IPS DF 19.7 (cell line): ENCODE measurements around the gene XRRA1.
"Not testable (repeated sequence)": the region's sequence is repeated elsewhere in the genome, so short reads cannot be mapped to it uniquely, and the experiment has no call there.

Experiments used
- DNase-seq: peaks from one replicate; pipeline ENCODE4 v3.0.0-alpha.2; 2013; ENCODE audit warnings: low read depth, low spot score

XRRA1 gene, protein sequence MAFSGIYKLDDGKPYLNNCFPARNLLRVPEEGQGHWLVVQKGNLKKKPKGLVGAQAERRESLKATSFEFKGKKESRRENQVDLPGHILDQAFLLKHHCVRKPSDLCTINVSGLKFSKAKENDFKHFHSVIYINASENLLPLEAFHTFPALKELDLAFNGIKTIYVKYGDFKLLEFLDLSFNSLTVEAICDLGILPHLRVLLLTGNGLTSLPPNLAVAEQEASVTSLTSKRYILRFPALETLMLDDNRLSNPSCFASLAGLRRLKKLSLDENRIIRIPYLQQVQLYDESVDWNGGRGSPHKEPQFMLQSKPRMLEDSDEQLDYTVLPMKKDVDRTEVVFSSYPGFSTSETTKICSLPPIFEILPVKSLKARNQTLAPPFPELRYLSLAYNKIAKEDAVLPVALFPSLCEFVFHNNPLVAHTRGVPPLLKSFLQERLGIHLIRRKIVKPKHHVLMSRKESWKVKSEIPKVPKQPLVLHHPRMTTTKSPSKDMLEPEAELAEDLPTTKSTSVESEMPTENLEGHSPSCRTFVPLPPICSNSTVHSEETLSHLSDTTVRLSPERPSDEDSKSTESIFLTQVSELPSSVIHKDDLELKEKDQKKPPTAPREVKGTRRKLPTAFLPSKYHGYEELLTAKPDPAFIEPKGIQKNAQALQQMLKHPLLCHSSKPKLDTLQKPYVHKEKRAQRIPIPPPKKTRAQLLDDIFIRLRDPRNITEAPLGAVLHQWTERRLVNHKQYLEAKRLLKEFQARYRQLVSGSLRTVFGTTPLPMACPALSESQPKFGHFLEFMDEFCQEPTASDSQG

GRCh38 chr11:74948898-74949752 lies at the start of gene XRRA1, which contains the start of gene SPCS2:
TSS of gene XRRA1 (minus strand) at chr11:74949091. CDS start at chr11:74940878, 8,213 bp downstream.
TSS of gene SPCS2 (plus strand) at chr11:74949266. CDS start at chr11:74949286, 20 bp downstream.
- peak; percentile 97 for DNase-seq

DNA sequence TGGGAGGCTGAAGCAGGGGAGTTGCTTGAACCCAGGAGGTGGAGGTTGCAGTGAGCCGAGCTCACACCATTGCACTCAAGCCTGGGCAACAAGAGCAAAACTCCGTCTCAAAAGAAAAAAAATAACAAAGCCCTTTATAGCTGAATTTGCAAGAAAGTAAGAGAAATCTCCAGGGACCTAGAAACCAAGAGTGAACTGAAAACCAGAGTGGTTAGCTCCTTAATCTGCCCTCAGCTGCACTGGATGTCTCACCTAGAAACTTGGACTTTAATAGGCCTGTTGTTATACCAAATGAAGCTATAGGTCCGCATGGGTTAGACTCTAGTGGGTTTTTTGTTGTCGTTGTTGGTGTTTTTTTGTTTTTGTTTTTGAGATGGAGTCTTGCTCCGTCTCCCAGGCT lies 44.0 kb upstream of the XRRA1 start:
- DNase-seq = no peak

DNA sequence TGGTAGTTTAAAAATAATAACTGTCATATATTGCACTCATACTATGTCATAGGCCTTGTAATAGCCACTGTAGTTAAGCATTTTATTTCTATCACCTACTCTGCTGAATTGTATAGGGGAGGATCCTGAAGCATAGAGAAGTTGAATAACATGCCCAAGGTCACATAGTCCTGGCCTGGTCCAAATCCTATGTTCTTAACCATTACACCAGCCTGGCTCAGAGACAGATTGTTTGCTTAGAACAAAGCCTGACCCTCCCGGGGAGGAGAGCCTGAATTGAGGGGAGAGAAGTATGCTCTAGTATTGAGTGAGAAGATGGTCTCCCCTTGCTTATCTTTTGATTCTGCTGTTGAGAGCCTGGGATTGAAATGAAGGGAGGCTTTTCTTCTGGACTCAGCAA lies 42.0 kb upstream of the XRRA1 start:
- no peak for DNase-seq

GRCh38 chr11:74990150-74990549 lies 41.3 kb upstream of the XRRA1 start:
- not testable (repeated sequence) for DNase-seq

GRCh38 chr11:74989260-74989638 lies 40.4 kb upstream of the XRRA1 start:
- no peak for DNase-seq

DNA sequence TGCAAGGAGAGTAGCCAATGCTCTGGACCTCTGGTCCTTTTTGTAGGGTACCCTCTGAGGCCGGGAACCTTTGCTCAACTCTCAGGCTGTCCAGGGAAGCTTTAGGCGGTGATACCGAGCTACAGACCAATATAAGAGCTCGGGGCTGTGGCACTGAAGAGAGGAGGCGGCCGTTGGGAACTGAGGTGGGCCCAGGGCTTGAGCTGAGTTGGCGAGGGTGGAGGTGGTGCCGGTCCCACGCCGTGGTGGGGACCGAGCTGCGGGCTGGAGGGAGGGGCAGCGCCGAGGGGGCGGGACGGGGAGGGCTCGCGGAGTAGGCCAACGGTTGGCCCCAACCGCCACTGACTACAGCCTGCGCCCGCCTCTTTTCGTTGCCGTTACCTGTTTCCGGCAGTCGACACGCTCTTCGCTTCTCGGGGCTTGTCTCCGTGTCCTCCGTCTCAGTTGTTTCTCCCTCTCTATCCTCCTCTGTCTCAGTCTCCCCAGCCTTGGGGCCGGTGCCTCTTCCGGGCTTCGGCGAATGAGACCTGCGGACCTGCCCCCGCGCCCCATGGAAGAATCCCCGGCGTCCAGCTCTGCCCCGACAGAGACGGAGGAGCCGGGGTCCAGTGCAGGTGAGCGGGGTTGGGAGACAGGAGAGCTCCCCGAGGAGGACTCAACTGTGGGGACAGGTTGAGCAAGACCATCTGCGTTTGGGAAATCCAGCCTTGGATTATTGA lies 39.8 kb upstream of the XRRA1 start, which contains the start of gene NEU3:
Gene NEU3, plus strand, starts transcription at position 393 of the 719 bp plus-strand sequence. Its CDS starts 128 bp downstream, at position 521.
- DNase-seq = peak; percentile 50

GRCh38 chr11:74984730-74985129 lies 35.8 kb upstream of the XRRA1 start:
- DNase-seq = no peak

DNA sequence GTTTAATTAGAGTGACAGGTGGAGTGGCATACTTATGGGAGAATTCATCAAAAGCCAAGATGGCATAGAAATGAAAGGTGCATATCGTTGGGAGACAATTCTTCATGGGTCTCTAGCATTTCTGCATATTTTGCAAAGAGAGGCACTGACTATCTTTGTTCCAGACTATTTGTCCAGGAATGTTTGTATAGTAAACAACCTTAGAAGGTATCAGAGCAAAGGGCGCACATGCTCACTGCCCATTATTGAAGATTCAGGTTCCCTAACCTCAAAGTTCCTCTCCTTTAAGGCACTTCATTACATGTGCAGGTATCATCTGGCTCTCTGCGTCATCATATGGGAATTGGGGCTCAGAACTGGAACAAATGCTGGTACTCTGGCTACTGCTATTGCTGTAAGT lies 35.2 kb upstream of the XRRA1 start:
- DNase-seq = no peak

DNA sequence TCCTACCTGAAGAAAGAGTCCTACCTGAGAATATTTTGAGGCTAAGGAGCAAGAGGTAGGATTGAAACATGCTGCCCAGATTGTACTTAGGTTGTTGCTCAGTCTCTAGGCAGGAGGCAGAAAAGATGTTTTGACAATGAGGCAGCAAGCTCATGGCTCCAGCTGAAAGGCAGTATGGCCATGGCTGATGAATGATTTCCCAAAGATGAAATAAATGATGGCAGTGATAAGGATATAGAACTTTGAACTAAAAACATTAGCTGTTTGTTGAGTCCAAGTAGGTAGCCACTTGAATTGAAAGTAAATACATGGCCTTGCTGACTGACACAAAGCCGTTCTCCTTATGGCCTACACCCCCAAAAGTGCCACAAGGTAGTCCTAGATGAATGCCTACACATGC lies 33.0 kb upstream of the XRRA1 start:
- no peak for DNase-seq

DNA sequence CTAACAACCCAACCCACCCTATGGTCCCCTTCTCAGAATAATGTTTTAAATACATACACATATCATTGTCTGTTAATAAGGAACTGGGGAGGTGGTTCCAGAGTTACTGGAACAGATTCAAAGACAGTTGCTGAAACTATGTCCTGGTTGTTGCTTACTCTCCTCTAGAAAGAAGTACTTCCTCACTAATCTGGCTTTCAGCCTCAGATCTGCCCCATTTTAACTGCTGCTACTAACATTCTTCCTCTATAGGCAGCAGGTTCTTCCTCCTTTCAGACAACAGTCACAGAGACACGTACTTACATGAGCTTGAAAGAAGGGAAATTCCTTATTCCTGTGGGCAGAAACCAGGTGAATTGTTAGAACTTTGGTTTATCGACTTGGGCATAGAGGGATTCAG lies 31.7 kb upstream of the XRRA1 start:
- DNase-seq = no peak

- DNase-seq = no peak
Measured at GRCh38 chr11:74978041-74978440, 29.1 kb upstream of the XRRA1 start.

GRCh38 chr11:74971424-74971823 lies 22.5 kb upstream of the XRRA1 start:
- no peak for DNase-seq

- DNase-seq = no peak
Measured at GRCh38 chr11:74970852-74971395, 22.0 kb upstream of the XRRA1 start.

DNA sequence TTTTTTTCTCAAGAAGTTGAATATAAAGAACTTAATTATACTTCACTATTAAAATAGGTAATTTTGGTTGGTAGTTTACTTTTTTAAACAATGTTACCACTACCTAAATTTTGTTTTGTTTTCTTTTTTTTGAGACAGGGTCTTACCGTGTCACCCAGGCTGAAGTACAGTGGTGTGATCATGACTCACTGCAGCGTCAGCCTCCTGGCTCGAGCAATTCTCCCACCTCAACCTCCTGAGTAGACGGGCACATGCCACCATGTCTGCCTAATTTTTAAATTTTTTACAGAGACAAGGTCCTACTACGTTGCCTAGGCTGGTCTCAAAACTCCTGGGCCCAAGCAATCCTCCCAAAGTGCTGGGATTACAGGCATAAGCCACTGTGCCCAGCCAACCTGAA lies 17.8 kb upstream of the XRRA1 start:
- no peak for DNase-seq

GRCh38 chr11:74960128-74960527 lies 11.2 kb upstream of the XRRA1 start:
- DNase-seq = not testable (repeated sequence)

DNA sequence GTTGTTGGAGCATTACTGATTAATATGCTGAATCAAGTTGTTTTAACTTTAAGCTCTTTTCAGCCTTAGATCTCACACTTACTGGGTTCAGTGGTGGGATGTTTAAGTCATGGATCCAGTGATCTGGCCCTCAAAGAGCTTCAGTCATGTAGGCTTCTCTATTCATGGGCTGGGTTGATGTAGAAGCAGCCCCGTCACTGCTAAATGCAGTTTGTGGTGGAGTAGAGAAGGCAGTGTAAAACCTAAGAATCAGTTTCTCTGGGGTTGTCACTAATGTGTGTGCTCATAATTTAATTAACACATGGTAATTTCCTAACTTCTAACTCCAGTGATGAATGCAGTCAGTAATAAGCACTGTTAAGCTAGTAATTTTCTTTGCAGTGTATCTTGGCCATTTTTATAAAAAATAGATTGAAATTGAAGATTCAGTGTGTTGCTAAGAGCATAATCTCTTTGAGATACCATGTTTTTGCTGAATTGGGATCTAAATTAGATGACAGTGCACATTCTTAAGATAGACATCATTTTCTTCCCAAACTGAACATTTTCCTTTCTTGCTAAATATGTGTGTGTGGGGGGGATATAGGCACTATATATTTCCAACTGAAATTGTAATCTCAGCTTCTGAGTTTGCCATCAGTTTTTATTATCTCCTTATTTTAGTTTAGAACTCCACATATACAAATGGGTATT lies 9.2 kb upstream of the XRRA1 start:
- DNase-seq = no peak

GRCh38 chr11:74956397-74957015 lies 7.6 kb upstream of the XRRA1 start:
- no peak for DNase-seq

- no peak for DNase-seq
Measured at GRCh38 chr11:74954199-74954598, 5.3 kb upstream of the XRRA1 start.

DNA sequence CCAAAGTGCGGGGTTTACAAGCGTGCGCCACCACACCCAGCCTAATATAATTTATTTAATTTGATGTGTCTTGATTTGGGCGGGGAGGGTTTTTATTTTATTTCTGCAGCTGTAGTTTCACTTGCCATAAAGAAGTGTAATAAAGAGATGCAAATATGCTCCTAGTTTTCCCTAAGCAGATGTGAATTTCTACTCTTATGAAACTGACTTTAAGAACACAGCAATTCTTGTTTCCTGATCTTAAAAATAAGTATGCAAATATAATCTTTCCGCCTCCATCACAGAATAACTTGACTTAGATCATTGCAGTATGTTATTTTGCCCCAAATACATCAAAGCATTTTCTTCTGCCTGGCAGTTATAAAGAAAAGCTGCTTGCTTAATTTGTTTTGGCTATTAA lies 4.6 kb upstream of the XRRA1 start:
- no peak for DNase-seq

- no peak for DNase-seq
Measured at GRCh38 chr11:74952752-74953151, 3.9 kb upstream of the XRRA1 start.
